Measurements from ENCODE around the gene NCKAP5. TPM values are rescaled to one million over a fixed set of nuclear protein-coding genes. Genes with fewer than 3 reads are reported as not detected.

NCKAP5 gene
- total and polyA plus RNA-seq, 2 of the 13 experiments (the other 11 are each of a cell fraction or from before 2014, with no cell fraction given), result 0.01 TPM; not detected in 1

DNA sequence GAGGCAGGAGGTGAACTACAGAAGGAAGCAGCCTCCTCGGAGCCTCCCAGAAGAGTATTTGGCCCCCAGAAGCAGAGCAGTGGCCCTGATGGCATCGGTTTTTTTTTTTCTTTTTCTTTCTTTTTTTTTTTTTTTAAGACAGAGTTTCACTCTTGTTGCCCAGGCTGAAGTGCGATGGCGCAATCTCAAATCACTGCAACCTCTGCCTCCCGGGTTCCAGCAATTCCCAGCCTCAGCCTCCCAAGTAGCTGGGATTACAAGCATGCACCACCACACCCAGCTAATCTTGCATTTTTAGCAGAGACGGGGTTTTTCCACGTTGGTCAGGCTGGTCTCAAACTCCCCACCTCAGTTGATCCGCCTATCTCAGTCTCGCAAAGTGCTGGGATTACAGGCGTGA lies 34.8 kb upstream of the NCKAP5 start:
- BruUV-seq (replicated peaks), result no TSS peak
- DNase-seq (ENCODE audit: low spot score), result no peak
- Histone ChIP-seq H3K4me3 (replicated peaks in 1 of 3; ENCODE audit: insufficient read depth in 1 of 3, low read depth in 2 of 3, low read length in 3 of 3) (no peak overlapping the region), H3K9ac (ENCODE audit: insufficient read depth, low read depth, low read length) (no peak overlapping the region), H3K4me2 (ENCODE audit: low read depth, low read length) (no peak overlapping the region), H3K27me3 (ENCODE audit: control insufficient read depth in 1 of 2, insufficient read depth in 2 of 2, low read length in 2 of 2) (peaks cover 0 to 5% of the 10 kb centered on the region in 2 experiments; a peak in 3 of 5 replicates), H3K9me3 (ENCODE audit: low read length) (no peaks in the 10 kb centered on the region), H3K79me2 (ENCODE audit: insufficient read depth, low read length) (no peaks in the 10 kb centered on the region), H3K27ac (ENCODE audit: extremely low read length, insufficient read depth, low read length) (no peak overlapping the region), H3K36me3 (replicated peaks in 1 of 2; ENCODE audit: control insufficient read depth in 1 of 2, insufficient read depth in 2 of 2, low read length in 2 of 2) (no peaks in the 10 kb centered on the region), H2AFZ (ENCODE audit: low read length) (no peak overlapping the region), H4K20me1 (ENCODE audit: insufficient read depth, low read length) (no peaks in the 10 kb centered on the region), H3K4me1 (ENCODE audit: insufficient read depth, low read length) (no peaks in the 10 kb centered on the region)
- FAIRE-seq, result no peak
- no peak for ATAC-seq
- POLR2A ChIA-PET, result no interaction called here
- in situ Hi-C loops (cut with HindIII; ENCODE audit: extremely low pct_ligation_motif_present, low pct_unique_long_range_greater_than_20kb), result no loop called here
- WGBS (ENCODE audit: low lambda C conversion rate), result 52% methylated on average over 10 of the region's 10 CpGs
- intact Hi-C loops (cut with micrococcal nuclease; ENCODE audit: unreplicated experiment), result no loop called here
- TF ChIP-seq MEIS1 (CRISPR knock-in tag; IDR thresholded peaks at IDR 0.05; ENCODE audit: borderline replicate concordance) (no peak), CEBPB (IDR thresholded peaks at IDR 0.05; ENCODE audit: borderline replicate concordance, low read depth, low read length) (peak; percentile 58; the same call in 1 of the 2 replicates)
- CTCF ChIA-PET (ENCODE audit: low intra/inter-chr PET ratio, low total read pairs), result no interaction called here

DNA sequence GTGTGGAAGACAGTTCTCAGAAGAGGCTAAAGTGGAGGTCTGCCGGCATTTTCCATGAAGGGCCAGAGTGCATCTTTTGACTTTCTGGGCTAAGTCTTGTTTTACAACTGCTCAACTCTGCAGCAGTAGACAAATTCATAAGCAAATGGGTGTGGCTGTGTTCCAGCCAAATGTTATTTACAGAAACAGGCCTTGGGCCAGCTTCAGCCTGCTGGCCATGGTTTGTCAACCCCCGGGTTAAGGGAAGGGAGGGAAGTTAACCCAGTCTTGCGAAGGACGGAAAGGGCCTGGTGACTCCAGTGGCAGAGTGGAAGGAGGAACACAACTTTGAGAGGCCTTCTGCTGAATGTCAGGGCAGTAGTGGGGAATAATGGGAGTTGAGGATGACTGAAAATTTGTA lies 34.3 kb upstream of the NCKAP5 start:
- in situ Hi-C loops (cut with HindIII; ENCODE audit: extremely low pct_ligation_motif_present, low pct_unique_long_range_greater_than_20kb), result no loop called here
- FAIRE-seq, result no peak
- TF ChIP-seq ZNF451 (CRISPR knock-in tag; IDR thresholded peaks at IDR 0.05), result no peak
- no peak for TF ChIP-seq LCORL (IDR thresholded peaks at IDR 0.05)
- TF ChIP-seq LCORL (CRISPR knock-in tag; IDR thresholded peaks at IDR 0.05), result no peak
- TF ChIP-seq RELA (CRISPR knock-in tag; IDR thresholded peaks at IDR 0.05), result no peak
- TF ChIP-seq, protein P1, sequence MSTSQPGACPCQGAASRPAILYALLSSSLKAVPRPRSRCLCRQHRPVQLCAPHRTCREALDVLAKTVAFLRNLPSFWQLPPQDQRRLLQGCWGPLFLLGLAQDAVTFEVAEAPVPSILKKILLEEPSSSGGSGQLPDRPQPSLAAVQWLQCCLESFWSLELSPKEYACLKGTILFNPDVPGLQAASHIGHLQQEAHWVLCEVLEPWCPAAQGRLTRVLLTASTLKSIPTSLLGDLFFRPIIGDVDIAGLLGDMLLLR (CRISPR knock-in tag; IDR thresholded peaks at IDR 0.05), result no peak
- TF ChIP-seq, protein P2, sequence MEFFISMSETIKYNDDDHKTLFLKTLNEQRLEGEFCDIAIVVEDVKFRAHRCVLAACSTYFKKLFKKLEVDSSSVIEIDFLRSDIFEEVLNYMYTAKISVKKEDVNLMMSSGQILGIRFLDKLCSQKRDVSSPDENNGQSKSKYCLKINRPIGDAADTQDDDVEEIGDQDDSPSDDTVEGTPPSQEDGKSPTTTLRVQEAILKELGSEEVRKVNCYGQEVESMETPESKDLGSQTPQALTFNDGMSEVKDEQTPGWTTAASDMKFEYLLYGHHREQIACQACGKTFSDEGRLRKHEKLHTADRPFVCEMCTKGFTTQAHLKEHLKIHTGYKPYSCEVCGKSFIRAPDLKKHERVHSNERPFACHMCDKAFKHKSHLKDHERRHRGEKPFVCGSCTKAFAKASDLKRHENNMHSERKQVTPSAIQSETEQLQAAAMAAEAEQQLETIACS (CRISPR knock-in tag; IDR thresholded peaks at IDR 0.05), result no peak
- no peak for TF ChIP-seq NCOR1 (IDR thresholded peaks at IDR 0.05; ENCODE audit: borderline replicate concordance, low read length)
- no peak for TF ChIP-seq ZNF326 (CRISPR knock-in tag; IDR thresholded peaks at IDR 0.05; ENCODE audit: borderline replicate concordance)
- TF ChIP-seq, protein P3, sequence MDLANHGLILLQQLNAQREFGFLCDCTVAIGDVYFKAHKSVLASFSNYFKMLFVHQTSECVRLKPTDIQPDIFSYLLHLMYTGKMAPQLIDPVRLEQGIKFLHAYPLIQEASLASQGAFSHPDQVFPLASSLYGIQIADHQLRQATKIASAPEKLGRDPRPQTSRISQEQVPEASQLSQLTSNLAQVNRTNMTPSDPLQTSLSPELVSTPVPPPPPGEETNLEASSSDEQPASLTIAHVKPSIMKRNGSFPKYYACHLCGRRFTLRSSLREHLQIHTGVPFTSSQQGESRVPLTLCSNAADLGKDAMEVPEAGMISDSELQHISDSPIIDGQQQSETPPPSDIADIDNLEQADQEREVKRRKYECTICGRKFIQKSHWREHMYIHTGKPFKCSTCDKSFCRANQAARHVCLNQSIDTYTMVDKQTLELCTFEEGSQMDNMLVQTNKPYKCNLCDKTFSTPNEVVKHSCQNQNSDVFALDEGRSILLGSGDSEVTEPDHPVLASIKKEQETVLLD (CRISPR knock-in tag; IDR thresholded peaks at IDR 0.05; ENCODE audit: low read depth), result no peak
- TF ChIP-seq NR1H2 (CRISPR knock-in tag; IDR thresholded peaks at IDR 0.05; ENCODE audit: borderline replicate concordance, low read depth), result no peak
- TF ChIP-seq, protein P4, sequence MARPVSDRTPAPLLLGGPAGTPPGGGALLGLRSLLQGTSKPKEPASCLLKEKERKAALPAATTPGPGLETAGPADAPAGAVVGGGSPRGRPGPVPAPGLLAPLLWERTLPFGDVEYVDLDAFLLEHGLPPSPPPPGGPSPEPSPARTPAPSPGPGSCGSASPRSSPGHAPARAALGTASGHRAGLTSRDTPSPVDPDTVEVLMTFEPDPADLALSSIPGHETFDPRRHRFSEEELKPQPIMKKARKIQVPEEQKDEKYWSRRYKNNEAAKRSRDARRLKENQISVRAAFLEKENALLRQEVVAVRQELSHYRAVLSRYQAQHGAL (CRISPR knock-in tag; IDR thresholded peaks at IDR 0.05; ENCODE audit: not compliant biosample characterization), result no peak
- TF ChIP-seq, protein P5, sequence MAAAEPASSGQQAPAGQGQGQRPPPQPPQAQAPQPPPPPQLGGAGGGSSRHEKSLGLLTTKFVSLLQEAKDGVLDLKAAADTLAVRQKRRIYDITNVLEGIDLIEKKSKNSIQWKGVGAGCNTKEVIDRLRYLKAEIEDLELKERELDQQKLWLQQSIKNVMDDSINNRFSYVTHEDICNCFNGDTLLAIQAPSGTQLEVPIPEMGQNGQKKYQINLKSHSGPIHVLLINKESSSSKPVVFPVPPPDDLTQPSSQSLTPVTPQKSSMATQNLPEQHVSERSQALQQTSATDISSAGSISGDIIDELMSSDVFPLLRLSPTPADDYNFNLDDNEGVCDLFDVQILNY (CRISPR knock-in tag; conservative IDR thresholded peaks at IDR 0.05), result no peak
- no peak for TF ChIP-seq BRCA1 (CRISPR knock-in tag; IDR thresholded peaks at IDR 0.05)

More for the DNA sequence above, 34.3 kb upstream of the NCKAP5 start:
- WGBS (ENCODE audit: low lambda C conversion rate), result 59% methylated on average over 4 of the region's 4 CpGs
- BruUV-seq (replicated peaks), result no TSS peak
- DNase-seq (ENCODE audit: low spot score) (no peak), ATAC-seq (no peak)
- Histone ChIP-seq H3K4me3 (replicated peaks in 1 of 3; ENCODE audit: insufficient read depth in 1 of 3, low read depth in 2 of 3, low read length in 3 of 3) (no peak overlapping the region), H3K4me2 (ENCODE audit: low read depth, low read length) (no peak overlapping the region), H3K9ac (ENCODE audit: insufficient read depth, low read depth, low read length) (no peak overlapping the region), H3K4me1 (ENCODE audit: insufficient read depth, low read length) (no peaks in the 10 kb centered on the region), H2AFZ (ENCODE audit: low read length) (no peak overlapping the region), H3K36me3 (replicated peaks in 1 of 2; ENCODE audit: control insufficient read depth in 1 of 2, insufficient read depth in 2 of 2, low read length in 2 of 2) (no peaks in the 10 kb centered on the region), H3K79me2 (ENCODE audit: insufficient read depth, low read length) (no peaks in the 10 kb centered on the region), H3K9me3 (ENCODE audit: low read length) (no peaks in the 10 kb centered on the region), H3K27ac (ENCODE audit: extremely low read length, insufficient read depth, low read length) (no peak overlapping the region), H3K27me3 (ENCODE audit: control insufficient read depth in 1 of 2, insufficient read depth in 2 of 2, low read length in 2 of 2) (peaks cover 0 to 5% of the 10 kb centered on the region in 2 experiments; a peak in 3 of 5 replicates), H4K20me1 (ENCODE audit: insufficient read depth, low read length) (no peaks in the 10 kb centered on the region)
- intact Hi-C loops (cut with micrococcal nuclease; ENCODE audit: unreplicated experiment), result no loop called here
- CTCF ChIA-PET (ENCODE audit: low intra/inter-chr PET ratio, low total read pairs), result no interaction called here
- POLR2A ChIA-PET, result no interaction called here

All from HepG2 (cell line).